KMS-11 (cell line): ENCODE data around the gene TMCC3.

Source experiments
- H2AFZ ChIP-seq: fragments of 200-600 bp; sonication (generic); 2 replicates; pipeline ENCODE4 v1.6.1; 2016; ENCODE audit warnings: antibody characterized with exemption, mixed run types, low read depth
- H3K27ac ChIP-seq: fragments of 200-600 bp; sonication (generic); 2 replicates; pipeline ENCODE4 v1.6.1; 2016; ENCODE audit warnings: mild to moderate bottlenecking, mixed run types
- H3K27me3 ChIP-seq: fragments of 200-600 bp; sonication (generic); 2 replicates; pipeline ENCODE4 v1.6.1; 2017; ENCODE audit warnings: mild to moderate bottlenecking, low read depth, mixed run types, moderate library complexity; ENCODE audit not compliant: insufficient read depth
- H3K36me3 ChIP-seq: fragments of 200-600 bp; sonication (generic); 2 replicates; pipeline ENCODE4 v1.6.1; 2017; ENCODE audit warnings: mild to moderate bottlenecking, mixed run types; ENCODE audit not compliant: insufficient read depth
- H3K4me1 ChIP-seq: fragments of 200-600 bp; sonication (generic); 2 replicates; pipeline ENCODE4 v1.6.1; 2016; ENCODE audit warnings: mild to moderate bottlenecking, low read depth, mixed run types; ENCODE audit not compliant: poor library complexity, severe bottlenecking
- H3K4me2 ChIP-seq: fragments of 200-600 bp; sonication (generic); 2 replicates; pipeline ENCODE4 v1.7.0; 2016; ENCODE audit warnings: mild to moderate bottlenecking, mixed run types
- H3K4me3 ChIP-seq: fragments of 200-600 bp; sonication (generic); IDR thresholded peaks from 2 replicates; pipeline ENCODE4 v1.6.1; 2017; ENCODE audit warnings: low read depth, low read length, mixed read lengths; ENCODE audit not compliant: insufficient read depth
- H3K79me2 ChIP-seq: fragments of 200-600 bp; sonication (generic); 2 replicates; pipeline ENCODE4 v1.6.1; 2016; ENCODE audit warnings: low read depth, mixed run types; ENCODE audit not compliant: insufficient read depth
- H3K9ac ChIP-seq: fragments of 200-600 bp; sonication (generic); 2 replicates; pipeline ENCODE4 v1.6.1; 2016; ENCODE audit warnings: mild to moderate bottlenecking, mixed run types
- H4K20me1 ChIP-seq: fragments of 200-600 bp; sonication (generic); 2 replicates; pipeline ENCODE4 v1.6.1; 2016; ENCODE audit warnings: mild to moderate bottlenecking, mixed run types; ENCODE audit not compliant: insufficient read depth
- TF ChIP-seq, protein P1 (sequence below): fragments of 200-600 bp; sonication (generic); conservative IDR thresholded peaks from 2 replicates; pipeline ENCODE4 v1.6.1; 2017; ENCODE audit warnings: low read depth, mild to moderate bottlenecking, antibody characterized with exemption, low read length, moderate library complexity, mixed read lengths

TMCC3 gene

DNA sequence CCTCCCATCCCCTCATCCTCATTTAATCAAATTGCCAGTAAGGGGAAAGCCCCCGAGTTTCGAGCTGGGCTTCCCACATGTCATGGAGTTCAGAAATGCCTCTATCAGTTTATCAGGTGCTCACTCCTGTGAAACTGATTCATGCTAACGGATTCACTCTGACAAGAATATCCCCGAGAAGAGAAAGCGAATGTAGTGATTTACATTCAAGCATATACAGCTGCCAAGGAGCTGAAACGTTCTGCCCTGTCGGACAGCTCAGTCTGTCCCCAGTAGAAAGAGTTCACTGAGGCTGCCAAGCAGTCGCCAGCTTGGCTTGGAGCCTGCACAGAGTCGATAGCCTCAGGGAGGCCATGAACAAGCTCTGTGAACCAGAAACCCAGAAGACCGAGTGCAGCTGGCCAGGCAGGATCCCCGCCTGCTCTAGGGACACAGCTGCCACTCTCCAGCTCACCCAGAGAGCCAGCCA lies 88.4 kb downstream of the TMCC3 start:
- H3K27ac ChIP-seq, result peak overlapping the region; percentile 84
- peak overlapping the region; percentile 66; the same call in 1 of the 2 replicates for H3K9ac ChIP-seq
- H3K4me1 ChIP-seq, result peaks cover 81% of the 10 kb centered on the region
- H2AFZ ChIP-seq, result no peak overlapping the region; the same call in 1 of the 2 replicates
- H3K4me3 ChIP-seq, result no peak overlapping the region
- no peaks in the 10 kb centered on the region for H3K36me3 ChIP-seq
- H3K27me3 ChIP-seq, result no peaks in the 10 kb centered on the region
- TF ChIP-seq, protein P1, sequence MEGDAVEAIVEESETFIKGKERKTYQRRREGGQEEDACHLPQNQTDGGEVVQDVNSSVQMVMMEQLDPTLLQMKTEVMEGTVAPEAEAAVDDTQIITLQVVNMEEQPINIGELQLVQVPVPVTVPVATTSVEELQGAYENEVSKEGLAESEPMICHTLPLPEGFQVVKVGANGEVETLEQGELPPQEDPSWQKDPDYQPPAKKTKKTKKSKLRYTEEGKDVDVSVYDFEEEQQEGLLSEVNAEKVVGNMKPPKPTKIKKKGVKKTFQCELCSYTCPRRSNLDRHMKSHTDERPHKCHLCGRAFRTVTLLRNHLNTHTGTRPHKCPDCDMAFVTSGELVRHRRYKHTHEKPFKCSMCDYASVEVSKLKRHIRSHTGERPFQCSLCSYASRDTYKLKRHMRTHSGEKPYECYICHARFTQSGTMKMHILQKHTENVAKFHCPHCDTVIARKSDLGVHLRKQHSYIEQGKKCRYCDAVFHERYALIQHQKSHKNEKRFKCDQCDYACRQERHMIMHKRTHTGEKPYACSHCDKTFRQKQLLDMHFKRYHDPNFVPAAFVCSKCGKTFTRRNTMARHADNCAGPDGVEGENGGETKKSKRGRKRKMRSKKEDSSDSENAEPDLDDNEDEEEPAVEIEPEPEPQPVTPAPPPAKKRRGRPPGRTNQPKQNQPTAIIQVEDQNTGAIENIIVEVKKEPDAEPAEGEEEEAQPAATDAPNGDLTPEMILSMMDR, result no peak
- H3K79me2 ChIP-seq, result no peaks in the 10 kb centered on the region
- H3K4me2 ChIP-seq, result peak overlapping the region; percentile 91
- no peaks in the 10 kb centered on the region for H4K20me1 ChIP-seq

DNA sequence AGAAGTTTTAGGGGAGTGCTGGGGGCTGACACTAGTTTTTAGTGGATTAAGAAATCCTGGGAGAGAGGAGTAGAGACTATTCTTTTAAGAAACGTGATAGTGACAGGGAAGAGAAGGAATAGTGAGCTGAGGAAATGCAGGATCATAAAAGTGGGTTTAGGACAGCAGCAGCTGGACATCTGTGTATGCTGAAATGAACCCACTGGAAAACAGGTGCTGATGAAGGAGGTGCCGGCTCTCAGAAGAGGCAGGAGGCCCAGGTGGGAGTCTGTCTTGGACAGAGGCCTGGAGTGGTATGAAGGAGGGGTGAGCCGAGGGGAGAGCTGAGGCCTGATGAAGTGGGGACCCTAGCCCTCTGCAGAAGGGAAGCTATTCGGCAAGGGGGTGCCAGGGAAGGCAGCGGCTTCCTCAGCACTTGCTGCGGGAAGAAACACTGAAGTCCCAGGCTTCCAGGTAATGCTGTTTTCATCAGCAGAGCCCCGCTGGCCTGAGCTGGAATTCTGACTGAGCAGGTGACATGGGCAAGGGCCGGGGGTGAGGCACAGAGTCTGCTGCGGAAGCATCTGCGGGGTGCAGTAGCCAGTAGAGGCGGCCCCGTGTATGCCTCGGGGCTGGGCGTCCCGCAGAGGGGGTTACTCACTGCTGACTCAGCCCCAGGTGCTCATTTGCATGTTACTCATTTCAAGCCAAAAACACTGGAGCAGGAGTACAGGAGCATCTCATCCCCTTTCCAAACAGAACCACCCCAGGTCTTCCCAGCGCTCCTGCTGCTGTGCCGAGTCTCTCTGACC lies 89.7 kb downstream of the TMCC3 start:
- TF ChIP-seq, protein P1, result no peak
- H3K4me2 ChIP-seq, result peak overlapping the region; percentile 91
- H3K4me1 ChIP-seq, result peaks cover 77% of the 10 kb centered on the region
- no peak overlapping the region for H3K4me3 ChIP-seq
- peak overlapping the region; percentile 54 for H2AFZ ChIP-seq
- peak overlapping the region; percentile 66 for H3K9ac ChIP-seq
- H3K36me3 ChIP-seq, result no peaks in the 10 kb centered on the region
- no peaks in the 10 kb centered on the region for H3K27me3 ChIP-seq
- H3K27ac ChIP-seq, result peak overlapping the region; percentile 84
- no peaks in the 10 kb centered on the region for H4K20me1 ChIP-seq
- H3K79me2 ChIP-seq, result no peaks in the 10 kb centered on the region

DNA sequence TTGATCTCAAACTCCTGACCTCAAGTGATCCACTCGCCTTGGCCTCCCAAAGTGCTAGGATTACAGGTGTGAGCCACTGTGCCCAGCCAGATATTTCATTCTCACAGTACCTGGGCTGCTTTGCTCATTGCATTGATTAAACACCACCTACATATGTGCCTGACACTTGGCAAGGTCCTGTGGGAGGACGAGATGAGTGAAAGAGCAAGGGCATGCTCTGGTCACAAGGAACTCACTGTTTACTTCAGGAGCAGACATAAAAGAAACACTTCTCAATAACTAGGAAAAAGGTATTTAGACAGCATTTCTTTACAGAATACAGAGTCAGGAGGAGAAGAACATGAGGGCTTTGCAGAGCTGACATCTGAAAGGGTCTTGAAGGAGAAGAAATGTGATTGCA lies 91.7 kb downstream of the TMCC3 start:
- TF ChIP-seq, protein P1, result no peak
- Histone ChIP-seq H3K27ac (no peak overlapping the region), H3K36me3 (no peaks in the 10 kb centered on the region), H4K20me1 (no peaks in the 10 kb centered on the region), H3K4me2 (peak overlapping the region; percentile 3; the same call in 1 of the 2 replicates), H3K9ac (no peak overlapping the region), H3K79me2 (no peaks in the 10 kb centered on the region), H2AFZ (no peak overlapping the region), H3K4me3 (no peak overlapping the region), H3K4me1 (peaks cover 66% of the 10 kb centered on the region), H3K27me3 (no peaks in the 10 kb centered on the region)

DNA sequence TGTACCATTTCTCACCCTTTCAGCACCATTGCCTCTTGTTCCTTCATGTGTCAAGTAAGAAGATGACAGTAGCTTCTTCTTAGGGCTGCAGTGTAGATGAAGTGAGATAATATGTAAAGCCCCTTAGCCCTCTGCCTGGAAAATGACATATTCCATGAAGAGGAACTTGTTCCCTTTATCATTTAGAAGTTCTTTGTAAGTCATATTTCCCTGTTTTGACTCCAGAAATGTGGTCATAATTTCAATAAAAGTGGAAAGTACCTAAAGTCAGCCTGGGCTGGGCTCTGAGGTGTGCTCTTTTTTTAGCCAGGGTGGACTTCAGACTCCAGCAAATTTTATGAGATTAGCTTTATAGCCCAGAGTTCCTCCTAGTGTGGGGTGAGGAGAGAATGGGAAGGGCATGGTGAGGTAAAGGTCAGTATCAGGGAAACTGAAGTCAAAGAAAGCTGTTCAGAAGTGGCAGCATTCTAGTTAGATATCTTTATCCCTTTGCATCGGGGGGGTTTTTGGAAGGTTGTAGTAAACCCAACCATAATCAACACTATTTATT lies 92.5 kb downstream of the TMCC3 start:
- TF ChIP-seq, protein P1, result no peak
- H3K4me2 ChIP-seq, result peak overlapping the region; percentile 23
- H3K36me3 ChIP-seq, result no peaks in the 10 kb centered on the region

More for the DNA sequence above, 92.5 kb downstream of the TMCC3 start:
- H3K79me2 ChIP-seq, result no peaks in the 10 kb centered on the region
- H3K9ac ChIP-seq, result no peak overlapping the region
- peaks cover 58% of the 10 kb centered on the region for H3K4me1 ChIP-seq
- H2AFZ ChIP-seq, result no peak overlapping the region
- H4K20me1 ChIP-seq, result no peaks in the 10 kb centered on the region
- H3K4me3 ChIP-seq, result no peak overlapping the region
- H3K27me3 ChIP-seq, result no peaks in the 10 kb centered on the region
- peak overlapping the region; percentile 27; the same call in 1 of the 2 replicates for H3K27ac ChIP-seq
